ENCODE results near the gene TTC9. TPM values are rescaled to one million over a fixed set of nuclear protein-coding genes. Genes with fewer than 3 reads are reported as not detected.

Gene TTC9
- total and polyA plus RNA-seq, 9 of the 15 experiments (the other 6 are each of a cell fraction or from before 2014, with no cell fraction given) = 0.07 TPM; not detected in 8

- H3K9me3 ChIP-seq (replicated peaks; ENCODE audit: control insufficient read depth, insufficient read depth, low read depth, low read length) = no peaks in the 10 kb centered on the region
- ATAC-seq (no peak), DNase-seq (ENCODE audit: extremely low read depth in 1 of 4, low spot score in 3 of 4) (no peak), FAIRE-seq (no peak)
- H3K9me1 ChIP-seq (ENCODE audit: control insufficient read depth, insufficient read depth, low read length) = no peaks in the 10 kb centered on the region
- in situ Hi-C loops (cut with MboI) = no loop called here
- no peaks in the 10 kb centered on the region for H3K36me3 ChIP-seq (ENCODE audit: control insufficient read depth, insufficient read depth, low read length)
- 2% methylated on average over 6 of the region's 6 CpGs for WGBS (ENCODE audit: insufficient coverage, low coverage, missing lambda C conversion rate)
- H2AFZ ChIP-seq (ENCODE audit: low read depth, low read length) = no peak overlapping the region
- CTCF ChIA-PET (ENCODE audit: low intra/inter-chr PET ratio) = no interaction called here
- H3K27ac ChIP-seq (ENCODE audit: extremely low read depth, low read depth, low read length) = no peak overlapping the region
- H3K9ac ChIP-seq (ENCODE audit: insufficient read depth in 1 of 2, low read depth in 2 of 2, low read length in 2 of 2) = no peak overlapping the region
- no peak for TF ChIP-seq ZNF124 (CRISPR knock-in tag; IDR thresholded peaks at IDR 0.05)
- no peak for TF ChIP-seq ELF4 (CRISPR knock-in tag; IDR thresholded peaks at IDR 0.05)
- TF ChIP-seq, protein P1, sequence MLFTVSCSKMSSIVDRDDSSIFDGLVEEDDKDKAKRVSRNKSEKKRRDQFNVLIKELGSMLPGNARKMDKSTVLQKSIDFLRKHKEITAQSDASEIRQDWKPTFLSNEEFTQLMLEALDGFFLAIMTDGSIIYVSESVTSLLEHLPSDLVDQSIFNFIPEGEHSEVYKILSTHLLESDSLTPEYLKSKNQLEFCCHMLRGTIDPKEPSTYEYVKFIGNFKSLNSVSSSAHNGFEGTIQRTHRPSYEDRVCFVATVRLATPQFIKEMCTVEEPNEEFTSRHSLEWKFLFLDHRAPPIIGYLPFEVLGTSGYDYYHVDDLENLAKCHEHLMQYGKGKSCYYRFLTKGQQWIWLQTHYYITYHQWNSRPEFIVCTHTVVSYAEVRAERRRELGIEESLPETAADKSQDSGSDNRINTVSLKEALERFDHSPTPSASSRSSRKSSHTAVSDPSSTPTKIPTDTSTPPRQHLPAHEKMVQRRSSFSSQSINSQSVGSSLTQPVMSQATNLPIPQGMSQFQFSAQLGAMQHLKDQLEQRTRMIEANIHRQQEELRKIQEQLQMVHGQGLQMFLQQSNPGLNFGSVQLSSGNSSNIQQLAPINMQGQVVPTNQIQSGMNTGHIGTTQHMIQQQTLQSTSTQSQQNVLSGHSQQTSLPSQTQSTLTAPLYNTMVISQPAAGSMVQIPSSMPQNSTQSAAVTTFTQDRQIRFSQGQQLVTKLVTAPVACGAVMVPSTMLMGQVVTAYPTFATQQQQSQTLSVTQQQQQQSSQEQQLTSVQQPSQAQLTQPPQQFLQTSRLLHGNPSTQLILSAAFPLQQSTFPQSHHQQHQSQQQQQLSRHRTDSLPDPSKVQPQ (CRISPR knock-in tag; IDR thresholded peaks at IDR 0.05; ENCODE audit: borderline replicate concordance) = no peak
- no peak for TF ChIP-seq FOS (IDR thresholded peaks at IDR 0.05; ENCODE audit: extremely low read depth, insufficient read length)
- TF ChIP-seq POLR3G (IDR thresholded peaks at IDR 0.05; ENCODE audit: extremely low read depth, insufficient read length, insufficient replicate concordance) = no peak
- TF ChIP-seq, protein P2, sequence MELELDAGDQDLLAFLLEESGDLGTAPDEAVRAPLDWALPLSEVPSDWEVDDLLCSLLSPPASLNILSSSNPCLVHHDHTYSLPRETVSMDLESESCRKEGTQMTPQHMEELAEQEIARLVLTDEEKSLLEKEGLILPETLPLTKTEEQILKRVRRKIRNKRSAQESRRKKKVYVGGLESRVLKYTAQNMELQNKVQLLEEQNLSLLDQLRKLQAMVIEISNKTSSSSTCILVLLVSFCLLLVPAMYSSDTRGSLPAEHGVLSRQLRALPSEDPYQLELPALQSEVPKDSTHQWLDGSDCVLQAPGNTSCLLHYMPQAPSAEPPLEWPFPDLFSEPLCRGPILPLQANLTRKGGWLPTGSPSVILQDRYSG (tag; conservative IDR thresholded peaks at IDR 0.05; ENCODE audit: low read depth) = no peak
- no peak for TF ChIP-seq PTRF (tag; IDR thresholded peaks at IDR 0.05)
- TF ChIP-seq SMARCA4 (IDR thresholded peaks at IDR 0.05) = no peak
- no peak for TF ChIP-seq SNIP1 (IDR thresholded peaks at IDR 0.05; ENCODE audit: low read depth)
- TF ChIP-seq ZNF445 (CRISPR knock-in tag; IDR thresholded peaks at IDR 0.05; ENCODE audit: low read depth) = no peak
- no peak for TF ChIP-seq SP1 (CRISPR knock-in tag; IDR thresholded peaks at IDR 0.05)
- no peak for TF ChIP-seq ATF2 (CRISPR knock-in tag; IDR thresholded peaks at IDR 0.05)
- no peak for TF ChIP-seq ZNF395 (CRISPR knock-in tag; IDR thresholded peaks at IDR 0.05)
- no peak for TF ChIP-seq BMI1 (IDR thresholded peaks at IDR 0.05; ENCODE audit: low read length)
- intact Hi-C loops (cut with micrococcal nuclease) = no loop called here
- no peaks in the 10 kb centered on the region for H3K4me1 ChIP-seq (replicated peaks in 1 of 2; ENCODE audit: control insufficient read depth in 2 of 2, insufficient read depth in 2 of 2, low read length in 2 of 2)
- H3K79me2 ChIP-seq (ENCODE audit: control insufficient read depth, insufficient read depth, low read length) = no peaks in the 10 kb centered on the region
- H3K27me3 ChIP-seq (ENCODE audit: control insufficient read depth in 2 of 2, insufficient read depth in 2 of 2, low read length in 2 of 2) = peaks cover 0 to 19% of the 10 kb centered on the region in 2 experiments; a peak in 2 of 5 replicates
- H4K20me1 ChIP-seq (replicated peaks; ENCODE audit: control insufficient read depth, insufficient read depth, low read length) = no peaks in the 10 kb centered on the region
- H3K4me2 ChIP-seq (ENCODE audit: insufficient read depth, low read length) = no peak overlapping the region
- POLR2A ChIA-PET = no interaction called here
- BruUV-seq (replicated peaks) = no TSS peak
- no peak overlapping the region for H3K4me3 ChIP-seq
These were observed 83.2 kb downstream of the TTC9 start for GRCh38 chr14:70724944-70725343.
